ENCODE data around the gene IL34.

IL34 gene

DNA sequence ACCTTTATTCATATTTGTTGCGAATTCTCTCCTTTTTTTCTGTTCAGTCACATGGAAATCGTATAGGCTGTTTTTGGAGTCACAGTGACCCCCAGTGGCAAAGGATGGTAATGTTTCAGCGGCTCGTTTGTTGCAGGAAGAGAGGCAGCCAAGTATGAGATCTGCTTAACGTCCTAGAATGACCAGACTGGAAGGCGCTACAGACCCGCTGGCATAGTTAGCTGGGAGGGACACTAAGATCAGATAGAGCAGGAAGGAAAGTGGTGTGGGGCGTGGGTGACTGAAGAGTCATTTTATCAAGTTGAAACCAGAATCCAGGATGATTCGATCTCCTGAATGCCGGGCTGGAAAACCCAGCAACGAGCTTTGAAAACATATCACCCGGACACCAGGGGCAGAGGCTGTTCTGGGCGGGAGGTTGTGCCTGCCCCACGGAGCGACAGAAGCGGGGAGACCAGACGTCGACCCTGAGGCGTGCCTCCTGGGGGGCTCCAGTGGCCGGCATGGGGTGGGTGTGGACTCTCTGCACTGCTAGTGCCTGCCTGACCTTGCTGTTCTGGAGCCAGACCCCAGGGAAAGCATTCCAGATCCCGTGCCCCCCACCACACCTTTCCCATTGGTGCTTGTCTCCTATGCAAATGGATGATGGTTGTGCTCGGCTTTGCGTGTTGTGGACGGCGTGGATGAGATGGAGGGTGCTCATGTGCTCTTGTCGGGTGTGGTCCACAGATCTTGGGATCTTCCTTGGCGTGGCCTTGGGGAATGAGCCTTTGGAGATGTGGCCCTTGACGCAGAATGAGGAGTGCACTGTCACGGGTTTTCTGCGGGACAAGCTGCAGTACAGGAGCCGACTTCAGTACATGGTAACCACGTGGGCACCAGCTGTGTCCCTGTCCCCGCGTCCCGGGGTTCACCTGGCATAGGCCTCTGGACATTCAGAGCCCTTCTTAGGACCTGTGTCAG lies 7.7 kb downstream of the IL34 start:
- no peak overlapping the region; the same call in 1 of the 2 replicates for H3K4me3 ChIP-seq (replicated peaks; ENCODE audit: low read depth, low read length)

DNA sequence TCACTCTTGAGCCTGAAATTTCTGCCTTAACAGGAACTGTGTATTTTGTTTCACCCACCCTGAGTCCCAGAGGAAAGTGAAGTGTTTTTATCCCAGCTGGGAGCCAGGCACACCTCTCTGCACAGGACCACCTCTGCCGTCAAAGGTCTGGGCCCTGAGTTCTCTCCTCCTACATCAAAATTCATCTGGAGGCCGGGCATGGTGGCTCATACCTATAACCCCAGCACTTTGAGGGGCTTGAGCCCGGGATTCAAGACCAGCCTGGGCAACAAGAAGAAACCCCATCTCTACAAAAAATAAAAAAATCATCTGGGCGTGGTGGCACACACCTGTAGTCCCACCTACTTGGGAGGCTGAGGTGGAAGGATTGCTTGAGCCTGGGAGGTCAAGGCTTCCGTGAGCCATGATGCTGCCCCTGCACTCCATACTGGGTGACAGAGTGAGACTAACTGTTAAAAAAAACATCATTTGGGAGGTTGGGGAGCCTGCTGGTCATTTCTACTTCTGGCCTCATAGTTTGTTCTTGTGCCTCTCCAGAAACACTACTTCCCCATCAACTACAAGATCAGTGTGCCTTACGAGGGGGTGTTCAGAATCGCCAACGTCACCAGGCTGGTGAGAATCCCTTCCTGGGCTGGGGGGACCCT lies 9.8 kb downstream of the IL34 start:
- Histone ChIP-seq H3K36me3 (ENCODE audit: control insufficient read depth, insufficient read depth, low read length) (no peaks in the 10 kb centered on the region), H3K4me3 (replicated peaks; ENCODE audit: low read depth, low read length) (no peak overlapping the region), H3K27me3 (replicated peaks; ENCODE audit: control insufficient read depth, insufficient read depth, low read length) (no peaks in the 10 kb centered on the region; the same call in 1 of the 2 replicates)
- TF ChIP-seq, protein P1, sequence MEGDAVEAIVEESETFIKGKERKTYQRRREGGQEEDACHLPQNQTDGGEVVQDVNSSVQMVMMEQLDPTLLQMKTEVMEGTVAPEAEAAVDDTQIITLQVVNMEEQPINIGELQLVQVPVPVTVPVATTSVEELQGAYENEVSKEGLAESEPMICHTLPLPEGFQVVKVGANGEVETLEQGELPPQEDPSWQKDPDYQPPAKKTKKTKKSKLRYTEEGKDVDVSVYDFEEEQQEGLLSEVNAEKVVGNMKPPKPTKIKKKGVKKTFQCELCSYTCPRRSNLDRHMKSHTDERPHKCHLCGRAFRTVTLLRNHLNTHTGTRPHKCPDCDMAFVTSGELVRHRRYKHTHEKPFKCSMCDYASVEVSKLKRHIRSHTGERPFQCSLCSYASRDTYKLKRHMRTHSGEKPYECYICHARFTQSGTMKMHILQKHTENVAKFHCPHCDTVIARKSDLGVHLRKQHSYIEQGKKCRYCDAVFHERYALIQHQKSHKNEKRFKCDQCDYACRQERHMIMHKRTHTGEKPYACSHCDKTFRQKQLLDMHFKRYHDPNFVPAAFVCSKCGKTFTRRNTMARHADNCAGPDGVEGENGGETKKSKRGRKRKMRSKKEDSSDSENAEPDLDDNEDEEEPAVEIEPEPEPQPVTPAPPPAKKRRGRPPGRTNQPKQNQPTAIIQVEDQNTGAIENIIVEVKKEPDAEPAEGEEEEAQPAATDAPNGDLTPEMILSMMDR (IDR thresholded peaks at IDR 0.05; ENCODE audit: insufficient read depth, low read length, poor library complexity, severe bottlenecking): no peak
- no peak for DNase-seq (ENCODE audit: extremely low read depth, insufficient read length)

More for the DNA sequence above, 7.7 kb downstream of the IL34 start:
- no peak for DNase-seq (ENCODE audit: extremely low read depth, insufficient read length)
- no peaks in the 10 kb centered on the region; the same call in 1 of the 2 replicates for H3K27me3 ChIP-seq (replicated peaks; ENCODE audit: control insufficient read depth, insufficient read depth, low read length)
- TF ChIP-seq, protein P1 (IDR thresholded peaks at IDR 0.05; ENCODE audit: insufficient read depth, low read length, poor library complexity, severe bottlenecking): peak; percentile 72
- no peaks in the 10 kb centered on the region for H3K36me3 ChIP-seq (ENCODE audit: control insufficient read depth, insufficient read depth, low read length)

DNA sequence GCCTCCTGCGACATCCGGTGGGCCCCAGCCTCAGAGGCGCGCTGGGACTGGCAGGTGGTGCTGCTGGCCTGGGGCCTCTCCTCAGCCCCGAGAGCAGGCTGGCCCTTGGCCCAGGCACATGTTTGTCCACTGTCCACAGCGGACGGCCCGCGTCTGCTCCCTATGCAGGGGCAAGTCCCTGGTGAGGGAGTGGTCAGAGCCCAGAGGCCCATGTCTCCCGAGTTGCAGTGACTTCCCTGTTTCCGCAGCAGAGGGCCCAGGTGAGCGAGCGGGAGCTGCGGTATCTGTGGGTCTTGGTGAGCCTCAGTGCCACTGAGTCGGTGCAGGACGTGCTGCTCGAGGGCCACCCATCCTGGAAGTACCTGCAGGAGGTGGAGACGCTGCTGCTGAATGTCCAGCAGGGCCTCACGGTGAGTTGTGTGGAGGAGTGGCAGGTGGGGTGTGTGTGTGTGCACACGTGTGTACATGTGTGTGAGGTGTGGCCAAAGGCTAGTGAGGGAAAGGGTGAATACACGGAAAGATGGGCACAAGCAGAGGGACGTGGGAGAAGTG lies 10.4 kb downstream of the IL34 start:
- TF ChIP-seq, protein P1 (IDR thresholded peaks at IDR 0.05; ENCODE audit: insufficient read depth, low read length, poor library complexity, severe bottlenecking): no peak
- Histone ChIP-seq H3K4me3 (replicated peaks; ENCODE audit: low read depth, low read length) (no peak overlapping the region), H3K27me3 (replicated peaks; ENCODE audit: control insufficient read depth, insufficient read depth, low read length) (no peaks in the 10 kb centered on the region; the same call in 1 of the 2 replicates), H3K36me3 (ENCODE audit: control insufficient read depth, insufficient read depth, low read length) (no peaks in the 10 kb centered on the region)
- no peak for DNase-seq (ENCODE audit: extremely low read depth, insufficient read length)

DNA sequence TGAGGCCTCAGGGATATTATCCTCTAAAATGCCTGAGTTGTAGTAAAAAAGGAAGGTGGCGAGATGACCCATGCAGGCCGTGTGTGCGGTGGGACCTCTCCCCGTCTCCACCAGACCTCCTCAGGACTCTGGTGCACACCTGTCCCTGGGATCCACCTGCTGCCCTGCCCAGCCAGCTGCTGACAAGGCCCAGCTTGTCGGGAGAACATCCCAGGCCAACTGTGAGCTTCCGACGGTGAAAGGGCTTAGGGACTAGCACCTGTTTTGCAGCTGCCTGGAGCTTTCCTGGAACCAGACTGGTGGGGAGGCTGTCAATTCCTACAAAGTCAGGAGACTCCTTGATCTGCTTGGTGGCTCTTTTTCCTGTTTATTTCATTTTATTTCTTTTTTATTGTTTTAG lies 11.6 kb downstream of the IL34 start:
- Histone ChIP-seq H3K27me3 (replicated peaks; ENCODE audit: control insufficient read depth, insufficient read depth, low read length) (no peaks in the 10 kb centered on the region; the same call in 1 of the 2 replicates), H3K4me3 (replicated peaks; ENCODE audit: low read depth, low read length) (no peak overlapping the region), H3K36me3 (ENCODE audit: control insufficient read depth, insufficient read depth, low read length) (no peaks in the 10 kb centered on the region)
- TF ChIP-seq, protein P1 (IDR thresholded peaks at IDR 0.05; ENCODE audit: insufficient read depth, low read length, poor library complexity, severe bottlenecking): no peak
- no peak for DNase-seq (ENCODE audit: extremely low read depth, insufficient read length)

DNA sequence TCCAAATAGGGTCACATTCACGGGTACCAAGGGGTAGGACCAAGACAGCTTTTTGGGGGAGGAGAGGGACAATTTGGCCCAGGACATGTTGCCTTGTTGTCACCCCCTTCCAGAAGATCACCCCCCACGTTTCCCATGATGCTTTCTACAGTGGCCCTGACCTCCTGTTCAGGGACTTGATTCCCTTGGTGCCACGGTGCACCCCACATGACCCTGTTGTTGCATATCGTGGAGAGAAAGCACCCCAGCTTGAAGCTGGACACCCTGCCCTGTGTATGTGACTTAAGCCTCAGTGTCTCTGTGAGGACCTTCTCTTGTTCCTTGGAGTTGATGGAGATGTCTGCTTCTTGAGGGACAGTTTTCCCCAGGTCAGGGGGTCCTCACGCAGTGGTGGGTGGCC lies 12.6 kb downstream of the IL34 start:
- DNase-seq (ENCODE audit: extremely low read depth, insufficient read length): no peak

More for the DNA sequence above, 12.6 kb downstream of the IL34 start:
- H3K36me3 ChIP-seq (ENCODE audit: control insufficient read depth, insufficient read depth, low read length): no peaks in the 10 kb centered on the region
- H3K4me3 ChIP-seq (replicated peaks; ENCODE audit: low read depth, low read length): no peak overlapping the region
- TF ChIP-seq, protein P1 (IDR thresholded peaks at IDR 0.05; ENCODE audit: insufficient read depth, low read length, poor library complexity, severe bottlenecking): no peak
- H3K27me3 ChIP-seq (replicated peaks; ENCODE audit: control insufficient read depth, insufficient read depth, low read length): no peaks in the 10 kb centered on the region; the same call in 1 of the 2 replicates

All from GM06990 (cell line).